Nephron progenitor cell (in vitro differentiated cells): Measurements from ENCODE around the gene IFIT3.
A peak's percentile ranks its signal among the peaks of the same experiment; 100 is the strongest.

Experiments
- DNase-seq: peaks from one replicate; pipeline ENCODE4 v3.0.0; 2021
- H3K27ac Mint-ChIP-seq: 2 replicates; pipeline ENCODE4 v1.8.0; 2021; ENCODE audit warnings: mild to moderate bottlenecking, moderate library complexity, mixed read lengths
- H3K27me3 Mint-ChIP-seq: 2 replicates; pipeline ENCODE4 v1.8.0; 2021; ENCODE audit warnings: mild to moderate bottlenecking, low read depth, mixed read lengths; ENCODE audit not compliant: poor library complexity
- H3K36me3 Mint-ChIP-seq: 2 replicates; pipeline ENCODE4 v1.8.0; 2021; ENCODE audit warnings: low read depth, mixed read lengths
- H3K4me1 Mint-ChIP-seq: 2 replicates; pipeline ENCODE4 v1.8.0; 2021; ENCODE audit warnings: mixed read lengths
- H3K4me3 Mint-ChIP-seq: 2 replicates; pipeline ENCODE4 v1.8.0; 2021; ENCODE audit warnings: mild to moderate bottlenecking, moderate library complexity, mixed read lengths
- H3K9me3 Mint-ChIP-seq: 2 replicates; pipeline ENCODE4 v1.8.0; 2021; ENCODE audit warnings: mild to moderate bottlenecking, moderate library complexity, mixed read lengths
- TF ChIP-seq, protein P1 (sequence below): fragments of 200-600 bp; sonication (generic); IDR thresholded peaks from 2 replicates; pipeline ENCODE4 v1.5.0; 2021; ENCODE audit warnings: antibody characterized with exemption

IFIT3 gene

DNA sequence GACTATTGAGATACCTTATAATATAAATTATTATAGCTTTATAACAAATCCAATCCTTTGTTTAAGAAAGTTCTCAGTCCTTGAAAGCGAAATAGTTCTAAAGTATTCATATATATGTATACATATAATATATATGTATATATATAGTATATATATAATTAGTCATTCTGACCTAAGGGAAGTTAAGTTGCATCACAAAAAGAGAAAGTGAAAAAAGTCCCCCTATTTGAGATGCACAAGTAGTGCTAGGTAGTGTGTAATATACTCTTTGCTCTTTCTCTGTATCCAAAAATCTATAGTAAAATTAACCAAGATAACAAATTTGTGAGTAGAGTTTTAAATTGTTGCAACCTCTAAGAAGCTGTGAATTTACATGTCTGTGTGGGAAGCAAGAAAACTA lies 36.7 kb downstream of the IFIT3 start:
- Mint-ChIP-seq H3K9me3 (peaks cover 15% of the 10 kb centered on the region), H3K36me3 (no peaks in the 10 kb centered on the region), H3K4me1 (peaks cover 22% of the 10 kb centered on the region), H3K4me3 (no peak overlapping the region), H3K27ac (no peak overlapping the region), H3K27me3 (peaks cover 4% of the 10 kb centered on the region)
- TF ChIP-seq, protein P1, sequence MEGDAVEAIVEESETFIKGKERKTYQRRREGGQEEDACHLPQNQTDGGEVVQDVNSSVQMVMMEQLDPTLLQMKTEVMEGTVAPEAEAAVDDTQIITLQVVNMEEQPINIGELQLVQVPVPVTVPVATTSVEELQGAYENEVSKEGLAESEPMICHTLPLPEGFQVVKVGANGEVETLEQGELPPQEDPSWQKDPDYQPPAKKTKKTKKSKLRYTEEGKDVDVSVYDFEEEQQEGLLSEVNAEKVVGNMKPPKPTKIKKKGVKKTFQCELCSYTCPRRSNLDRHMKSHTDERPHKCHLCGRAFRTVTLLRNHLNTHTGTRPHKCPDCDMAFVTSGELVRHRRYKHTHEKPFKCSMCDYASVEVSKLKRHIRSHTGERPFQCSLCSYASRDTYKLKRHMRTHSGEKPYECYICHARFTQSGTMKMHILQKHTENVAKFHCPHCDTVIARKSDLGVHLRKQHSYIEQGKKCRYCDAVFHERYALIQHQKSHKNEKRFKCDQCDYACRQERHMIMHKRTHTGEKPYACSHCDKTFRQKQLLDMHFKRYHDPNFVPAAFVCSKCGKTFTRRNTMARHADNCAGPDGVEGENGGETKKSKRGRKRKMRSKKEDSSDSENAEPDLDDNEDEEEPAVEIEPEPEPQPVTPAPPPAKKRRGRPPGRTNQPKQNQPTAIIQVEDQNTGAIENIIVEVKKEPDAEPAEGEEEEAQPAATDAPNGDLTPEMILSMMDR, result no peak
- DNase-seq, result no peak

DNA sequence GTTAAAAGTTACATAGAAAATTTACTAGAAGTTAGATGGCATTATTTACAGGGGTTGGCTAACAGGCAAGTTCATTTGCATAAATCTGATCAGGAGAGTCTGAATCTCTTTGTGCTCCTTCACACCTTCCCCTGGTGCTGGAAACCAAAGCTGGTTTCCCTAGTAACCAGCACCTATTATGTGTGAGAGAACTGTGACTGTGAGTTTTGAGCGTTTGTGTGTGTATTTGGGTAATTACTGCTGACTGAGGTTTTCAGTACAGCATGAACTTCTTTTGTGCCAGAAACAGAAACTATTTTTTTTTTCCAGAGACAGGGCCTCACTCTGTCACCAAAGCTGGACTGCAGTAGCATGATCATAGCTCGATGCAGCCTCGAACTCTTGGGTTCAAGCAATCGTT lies 39.7 kb downstream of the IFIT3 start:
- TF ChIP-seq, protein P1, result no peak
- no peaks in the 10 kb centered on the region for H3K36me3 Mint-ChIP-seq
- no peak overlapping the region for H3K4me3 Mint-ChIP-seq
- H3K27me3 Mint-ChIP-seq, result no peaks in the 10 kb centered on the region
- peaks cover 22% of the 10 kb centered on the region for H3K4me1 Mint-ChIP-seq
- DNase-seq, result no peak
- peaks cover 15% of the 10 kb centered on the region for H3K9me3 Mint-ChIP-seq
- peak overlapping the region; percentile 53 for H3K27ac Mint-ChIP-seq

DNA sequence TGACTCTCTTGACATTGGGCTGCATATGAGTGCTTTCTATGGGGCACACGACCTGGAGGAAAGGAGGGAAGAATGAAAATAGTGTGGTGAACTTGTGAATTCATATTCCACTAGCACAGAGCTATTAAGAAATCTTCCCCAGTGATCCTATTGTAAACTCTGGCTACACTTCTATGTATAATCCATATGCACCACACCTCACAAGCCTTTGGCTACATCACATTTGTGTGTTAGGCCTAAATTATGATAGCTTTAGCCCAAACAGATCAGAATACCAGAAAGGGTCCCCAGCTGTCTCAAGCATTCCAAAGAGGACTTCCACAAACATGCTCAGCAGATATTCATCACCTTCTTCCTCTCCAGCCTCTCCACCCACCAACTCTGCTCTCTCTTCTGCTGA lies 40.3 kb downstream of the IFIT3 start:
- H3K9me3 Mint-ChIP-seq, result peaks cover 15% of the 10 kb centered on the region

DNA sequence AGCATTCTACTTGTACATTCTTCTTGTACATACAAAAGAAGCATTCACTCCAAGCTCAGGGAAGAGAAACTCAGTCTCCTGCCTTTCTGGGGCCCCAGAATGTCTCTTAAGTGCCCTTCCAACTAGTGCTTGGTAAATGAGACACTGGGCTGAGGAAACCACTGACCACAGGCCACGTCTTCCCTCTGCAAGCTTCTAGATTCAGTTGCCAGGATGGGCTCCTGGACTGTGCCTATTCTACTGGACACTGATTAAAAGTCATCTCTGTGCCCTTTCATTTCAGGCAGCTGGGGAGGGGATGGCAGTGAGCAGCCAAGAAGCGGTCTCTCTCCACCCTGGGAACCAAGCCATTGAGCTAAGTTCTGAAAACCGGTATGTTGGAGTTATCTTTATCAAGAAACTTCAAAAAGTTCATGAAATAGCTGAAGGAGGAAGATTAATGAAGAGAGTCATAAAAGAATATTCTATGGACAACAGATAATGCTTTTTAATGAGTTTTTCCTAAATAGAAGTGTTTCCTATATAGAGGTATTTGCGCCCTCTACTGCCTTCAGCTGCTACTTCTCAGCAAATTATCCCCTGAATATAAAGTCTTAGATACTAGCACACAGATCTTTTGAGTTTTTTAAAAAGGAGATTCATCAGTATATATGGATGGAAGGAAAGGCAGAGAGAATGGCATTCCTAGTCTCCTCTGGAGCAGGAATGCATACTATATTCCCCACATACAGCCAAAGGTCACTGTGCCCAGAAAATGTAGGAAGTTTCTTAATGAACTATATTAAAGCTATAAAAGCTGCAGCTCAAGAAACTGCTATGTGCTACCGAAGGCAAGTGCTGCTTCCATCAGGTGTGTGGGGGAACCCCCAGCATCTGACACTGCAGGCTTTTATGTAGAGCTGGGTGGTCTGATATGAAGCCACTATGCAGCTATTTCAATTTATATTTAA lies 41.6 kb downstream of the IFIT3 start:
- H3K27me3 Mint-ChIP-seq, result no peaks in the 10 kb centered on the region
- DNase-seq, result no peak
- H3K4me1 Mint-ChIP-seq, result peaks cover 27% of the 10 kb centered on the region
- no peak overlapping the region for H3K4me3 Mint-ChIP-seq
- TF ChIP-seq, protein P1, result peak; percentile 31
- peaks cover 15% of the 10 kb centered on the region for H3K9me3 Mint-ChIP-seq
- H3K36me3 Mint-ChIP-seq, result no peaks in the 10 kb centered on the region
- H3K27ac Mint-ChIP-seq, result peak overlapping the region; percentile 44

More for the DNA sequence above, 40.3 kb downstream of the IFIT3 start:
- Mint-ChIP-seq H3K4me1 (peaks cover 22% of the 10 kb centered on the region), H3K27me3 (no peaks in the 10 kb centered on the region), H3K27ac (no peak overlapping the region), H3K36me3 (no peaks in the 10 kb centered on the region), H3K4me3 (no peak overlapping the region)
- no peak for DNase-seq
- TF ChIP-seq, protein P1, result no peak

DNA sequence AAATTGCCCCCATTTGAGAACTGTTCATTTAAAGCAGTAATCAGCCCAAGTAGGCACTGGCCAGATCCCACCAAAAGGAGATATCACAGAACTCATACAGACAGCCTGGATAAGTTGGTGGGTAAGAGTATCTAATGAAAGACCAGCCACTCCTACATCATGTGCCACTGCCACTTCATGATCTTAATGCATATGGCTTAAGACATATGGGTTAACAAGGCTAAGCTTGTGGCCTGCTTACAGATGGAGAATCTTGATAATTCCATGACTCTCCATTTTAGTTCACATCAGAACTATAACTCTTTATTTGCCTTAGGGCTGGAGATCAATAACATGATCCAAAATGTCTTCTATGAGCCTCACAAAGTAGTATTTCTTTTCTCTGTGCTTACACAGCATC lies 43.3 kb downstream of the IFIT3 start:
- TF ChIP-seq, protein P1, result no peak
- Mint-ChIP-seq H3K27ac (no peak overlapping the region), H3K4me3 (no peak overlapping the region), H3K4me1 (peaks cover 28% of the 10 kb centered on the region), H3K36me3 (no peaks in the 10 kb centered on the region), H3K9me3 (peaks cover 4% of the 10 kb centered on the region), H3K27me3 (no peaks in the 10 kb centered on the region)
- DNase-seq, result no peak

DNA sequence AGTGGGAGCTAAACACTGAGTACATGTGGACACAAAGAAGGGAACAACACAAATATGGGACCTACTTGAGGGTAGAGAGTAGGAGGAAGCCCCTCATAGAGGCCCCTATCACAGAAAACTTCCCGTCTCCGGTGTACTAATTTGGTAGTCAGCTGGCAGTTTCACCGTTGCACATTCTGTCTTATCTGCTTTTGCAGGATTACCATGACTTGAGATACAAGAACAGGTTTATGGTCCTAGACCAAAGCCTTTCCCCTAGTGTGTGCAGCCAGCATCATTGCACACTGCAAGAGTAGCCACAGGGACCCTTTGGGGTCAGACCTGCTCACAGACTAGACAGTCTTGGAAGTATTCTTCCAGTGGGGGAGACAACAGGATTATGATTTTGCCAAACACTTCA lies 44.2 kb downstream of the IFIT3 start:
- no peak overlapping the region for H3K27ac Mint-ChIP-seq
- no peaks in the 10 kb centered on the region for H3K9me3 Mint-ChIP-seq
- peaks cover 4% of the 10 kb centered on the region for H3K27me3 Mint-ChIP-seq
- no peak for DNase-seq
- no peak overlapping the region for H3K4me3 Mint-ChIP-seq
- H3K4me1 Mint-ChIP-seq, result peaks cover 28% of the 10 kb centered on the region
- TF ChIP-seq, protein P1, result no peak
- no peaks in the 10 kb centered on the region for H3K36me3 Mint-ChIP-seq
